ENCODE data around the gene SMIM36.
"Not testable (repeated sequence)": the region's sequence is repeated elsewhere in the genome, so short reads cannot be mapped to it uniquely, and the experiment has no call there.

Gene SMIM36

GRCh38 chr17:55433029-55433628 lies 78.1 kb downstream of the SMIM36 start:
- DNase-seq, result no peak

- no peak for DNase-seq
These were observed 78.8 kb downstream of the SMIM36 start for GRCh38 chr17:55432358-55433028.

- not testable (repeated sequence) for DNase-seq
These were observed 79.3 kb downstream of the SMIM36 start for GRCh38 chr17:55431914-55432313.

- DNase-seq, result no peak
These were observed 80.5 kb downstream of the SMIM36 start for GRCh38 chr17:55430541-55431288.

- DNase-seq, result no peak
These were observed 83.7 kb downstream of the SMIM36 start for GRCh38 chr17:55427587-55427882.

- DNase-seq, result no peak
These were observed 84.2 kb downstream of the SMIM36 start for GRCh38 chr17:55426851-55427586.

- no peak for DNase-seq
These were observed 86.2 kb downstream of the SMIM36 start for GRCh38 chr17:55424893-55425540.

- DNase-seq, result no peak
These were observed 87.7 kb downstream of the SMIM36 start for GRCh38 chr17:55423535-55423934.

- not testable (repeated sequence) for DNase-seq
These were observed 88.5 kb downstream of the SMIM36 start for GRCh38 chr17:55422828-55423164.

- no peak for DNase-seq
These were observed 89.9 kb downstream of the SMIM36 start, which contains the start of gene MMD for GRCh38 chr17:55421179-55421934. TSS of gene MMD (minus strand) at chr17:55421835. CDS start at chr17:55421695, 140 bp downstream.

GRCh38 chr17:55420776-55421178 lies 90.5 kb downstream of the SMIM36 start:
- DNase-seq, result peak; percentile 38 to 42

GRCh38 chr17:55420067-55420775 lies 91.0 kb downstream of the SMIM36 start:
- peak; percentile 62 to 66 for DNase-seq

- DNase-seq, result no peak
These were observed 92.6 kb downstream of the SMIM36 start for GRCh38 chr17:55418369-55419268.

GRCh38 chr17:55417411-55418268 lies 93.6 kb downstream of the SMIM36 start:
- DNase-seq, result no peak

GRCh38 chr17:55416470-55417052 lies 94.7 kb downstream of the SMIM36 start:
- DNase-seq, result no peak

GRCh38 chr17:55416000-55416399 lies 95.3 kb downstream of the SMIM36 start:
- no peak for DNase-seq

GRCh38 chr17:55414983-55415382 lies 96.3 kb downstream of the SMIM36 start:
- no peak for DNase-seq

GRCh38 chr17:55413825-55414489 lies 97.3 kb downstream of the SMIM36 start:
- DNase-seq, result peak; percentile 14 to 40
